GM18909 (cell line): ENCODE data around the gene CEP250.
A peak's percentile ranks its signal among the peaks of the same experiment; 100 is the strongest.
"Not testable (repeated sequence)": the region's sequence is repeated elsewhere in the genome, so short reads cannot be mapped to it uniquely, and the experiment has no call there.

ENCODE experiments used
- ATAC-seq: cut with Tn5 transposase; IDR thresholded peaks from one replicate; pipeline ENCODE4 v1.9.1; 2021; ENCODE audit warnings: mild to moderate bottlenecking; ENCODE audit not compliant: unreplicated experiment, poor library complexity

CEP250 gene

GRCh38 chr20:35453647-35454046, 1.8 kb upstream of the CEP250 start:
- no peak for ATAC-seq

GRCh38 chr20:35456700-35457099, 1.3 kb downstream of the CEP250 start:
- ATAC-seq = not testable (repeated sequence)

- not testable (repeated sequence) for ATAC-seq
Observed at GRCh38 chr20:35457539-35457938, 2.1 kb downstream of the CEP250 start.

GRCh38 chr20:35458388-35458787, 3.0 kb downstream of the CEP250 start:
- no peak for ATAC-seq

GRCh38 chr20:35461620-35462019, 6.2 kb downstream of the CEP250 start:
- no peak for ATAC-seq

- ATAC-seq = no peak
Observed at GRCh38 chr20:35462351-35462750, 7.0 kb downstream of the CEP250 start.

GRCh38 chr20:35463455-35464300, 8.3 kb downstream of the CEP250 start:
- no peak for ATAC-seq

- no peak for ATAC-seq
Observed at GRCh38 chr20:35465976-35466375, 10.6 kb downstream of the CEP250 start.

- ATAC-seq = no peak
Observed at GRCh38 chr20:35466856-35467255, 11.5 kb downstream of the CEP250 start.

- no peak for ATAC-seq
Observed at GRCh38 chr20:35467339-35468224, 12.2 kb downstream of the CEP250 start.

- ATAC-seq = no peak
Observed at GRCh38 chr20:35468671-35469334, 13.4 kb downstream of the CEP250 start.

- ATAC-seq = no peak
Observed at GRCh38 chr20:35472209-35472608, 16.8 kb downstream of the CEP250 start.

- ATAC-seq = no peak
Observed at GRCh38 chr20:35473684-35474083, 18.3 kb downstream of the CEP250 start.

GRCh38 chr20:35474303-35474871, 19.0 kb downstream of the CEP250 start:
- ATAC-seq = no peak

GRCh38 chr20:35476288-35476687, 20.9 kb downstream of the CEP250 start:
- ATAC-seq = no peak

GRCh38 chr20:35478804-35479472, 23.5 kb downstream of the CEP250 start:
- no peak for ATAC-seq

- ATAC-seq = no peak
Observed at GRCh38 chr20:35479798-35480197, 24.4 kb downstream of the CEP250 start.

GRCh38 chr20:35487479-35487878, 32.1 kb downstream of the CEP250 start:
- no peak for ATAC-seq

- no peak for ATAC-seq
Observed at GRCh38 chr20:35489717-35490116, 34.3 kb downstream of the CEP250 start.

GRCh38 chr20:35490736-35491181, 35.4 kb downstream of the CEP250 start:
- peak; percentile 96 for ATAC-seq
